H1 (cell line): ENCODE results near the gene ALDH3A1. TPM values are rescaled to one million over a fixed set of nuclear protein-coding genes. Genes with fewer than 3 reads are reported as not detected.

Experiments used
- CREB1 ChIP-seq: IDR thresholded peaks from 2 replicates; pipeline ENCODE4 v1.6.1; 2012; ENCODE audit warnings: inconsistent platforms
- POU5F1 ChIP-seq: IDR thresholded peaks from 2 replicates; pipeline ENCODE4 v1.6.1; 2011; ENCODE audit warnings: low read depth, mild to moderate bottlenecking, low read length, moderate library complexity
- polyA plus RNA-seq, 7 experiments: library from polyadenylated mRNA; depleted of rRNA in 3 of 7; stranded (reverse) in 5 of 7; unstranded in 2 of 7; fragments of >200 nt in 5 of 7; fragments of 200-250 nt in 2 of 7; gene quantifications; 1 replicate in 5 of 7; 2 replicates in 1 of 7; 4 replicates in 1 of 7; pipeline versions ENCODE4 v1.2.1 to v1.2.3, GENCODE V29; 2011 to 2013; ENCODE audit warnings: missing spikeins in 2 of 7, mixed read lengths in 2 of 7
- total RNA-seq: library from RNA; stranded (reverse); fragmentation: NEBNext Ultra II Directional; extraction: Animal tissue kit (Norgen Biotek cat#: 25700); gene quantifications from 2 replicates; pipeline ENCODE4 v1.2.1, GENCODE V29; 2021
- TF ChIP-seq, protein P1 (sequence below): fragments of 300-600 bp; sonication (generic); IDR thresholded peaks from 2 replicates; pipeline ENCODE4 v1.7.1; 2012; ENCODE audit warnings: low read length, moderate library complexity, mild to moderate bottlenecking, inconsistent platforms; ENCODE audit not compliant: insufficient replicate concordance

The ALDH3A1 gene
- total and polyA plus RNA-seq, 2 of the 8 experiments (the other 6 are each of a cell fraction or from before 2014, with no cell fraction given), result 0.37 to 1.4 TPM

DNA sequence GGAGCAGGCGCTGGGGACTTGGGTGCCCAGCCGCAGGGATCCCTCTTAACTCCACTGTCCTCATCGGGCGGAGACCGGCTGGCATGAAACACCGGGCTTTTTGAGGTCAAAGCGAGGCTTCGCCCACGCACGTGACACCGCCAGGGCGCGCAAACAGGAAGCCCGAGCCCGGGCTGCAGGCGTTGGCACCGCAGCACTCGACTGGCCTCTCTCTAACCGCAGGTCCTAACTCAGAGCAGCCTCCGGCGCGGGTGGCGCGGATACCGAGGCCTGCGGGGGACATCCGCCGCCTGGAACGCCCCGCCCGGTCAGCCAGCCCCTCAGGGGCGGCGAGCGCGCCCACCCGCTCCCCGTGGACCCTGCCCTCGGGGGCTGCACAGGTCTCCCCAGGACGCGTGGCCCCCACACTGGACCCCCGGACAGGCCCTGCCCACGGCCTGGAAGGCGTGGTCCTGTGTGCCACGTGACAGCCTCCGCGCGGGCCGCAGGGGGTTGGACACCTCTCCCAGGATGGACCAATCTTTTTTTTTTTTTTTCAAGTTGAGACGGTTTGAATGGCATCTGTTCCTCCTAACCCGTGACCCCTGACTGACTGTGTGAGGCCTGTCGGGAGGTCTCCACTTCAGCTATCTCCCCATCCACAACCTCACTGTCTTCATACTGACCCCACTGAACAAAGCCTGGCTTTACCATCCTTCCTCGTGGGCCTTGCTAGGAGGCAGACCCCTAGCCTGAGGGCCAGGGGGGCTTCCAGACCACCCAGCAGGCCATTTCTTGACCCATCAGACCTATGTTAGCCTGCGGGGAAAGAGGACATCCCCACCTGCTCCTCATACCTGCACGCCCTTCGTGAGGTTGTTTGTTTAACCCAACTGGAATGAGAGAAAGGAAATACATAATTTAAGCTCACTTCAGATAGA is 23.3 kb downstream of the ALDH3A1 start (continued):
- TF ChIP-seq, protein P1, sequence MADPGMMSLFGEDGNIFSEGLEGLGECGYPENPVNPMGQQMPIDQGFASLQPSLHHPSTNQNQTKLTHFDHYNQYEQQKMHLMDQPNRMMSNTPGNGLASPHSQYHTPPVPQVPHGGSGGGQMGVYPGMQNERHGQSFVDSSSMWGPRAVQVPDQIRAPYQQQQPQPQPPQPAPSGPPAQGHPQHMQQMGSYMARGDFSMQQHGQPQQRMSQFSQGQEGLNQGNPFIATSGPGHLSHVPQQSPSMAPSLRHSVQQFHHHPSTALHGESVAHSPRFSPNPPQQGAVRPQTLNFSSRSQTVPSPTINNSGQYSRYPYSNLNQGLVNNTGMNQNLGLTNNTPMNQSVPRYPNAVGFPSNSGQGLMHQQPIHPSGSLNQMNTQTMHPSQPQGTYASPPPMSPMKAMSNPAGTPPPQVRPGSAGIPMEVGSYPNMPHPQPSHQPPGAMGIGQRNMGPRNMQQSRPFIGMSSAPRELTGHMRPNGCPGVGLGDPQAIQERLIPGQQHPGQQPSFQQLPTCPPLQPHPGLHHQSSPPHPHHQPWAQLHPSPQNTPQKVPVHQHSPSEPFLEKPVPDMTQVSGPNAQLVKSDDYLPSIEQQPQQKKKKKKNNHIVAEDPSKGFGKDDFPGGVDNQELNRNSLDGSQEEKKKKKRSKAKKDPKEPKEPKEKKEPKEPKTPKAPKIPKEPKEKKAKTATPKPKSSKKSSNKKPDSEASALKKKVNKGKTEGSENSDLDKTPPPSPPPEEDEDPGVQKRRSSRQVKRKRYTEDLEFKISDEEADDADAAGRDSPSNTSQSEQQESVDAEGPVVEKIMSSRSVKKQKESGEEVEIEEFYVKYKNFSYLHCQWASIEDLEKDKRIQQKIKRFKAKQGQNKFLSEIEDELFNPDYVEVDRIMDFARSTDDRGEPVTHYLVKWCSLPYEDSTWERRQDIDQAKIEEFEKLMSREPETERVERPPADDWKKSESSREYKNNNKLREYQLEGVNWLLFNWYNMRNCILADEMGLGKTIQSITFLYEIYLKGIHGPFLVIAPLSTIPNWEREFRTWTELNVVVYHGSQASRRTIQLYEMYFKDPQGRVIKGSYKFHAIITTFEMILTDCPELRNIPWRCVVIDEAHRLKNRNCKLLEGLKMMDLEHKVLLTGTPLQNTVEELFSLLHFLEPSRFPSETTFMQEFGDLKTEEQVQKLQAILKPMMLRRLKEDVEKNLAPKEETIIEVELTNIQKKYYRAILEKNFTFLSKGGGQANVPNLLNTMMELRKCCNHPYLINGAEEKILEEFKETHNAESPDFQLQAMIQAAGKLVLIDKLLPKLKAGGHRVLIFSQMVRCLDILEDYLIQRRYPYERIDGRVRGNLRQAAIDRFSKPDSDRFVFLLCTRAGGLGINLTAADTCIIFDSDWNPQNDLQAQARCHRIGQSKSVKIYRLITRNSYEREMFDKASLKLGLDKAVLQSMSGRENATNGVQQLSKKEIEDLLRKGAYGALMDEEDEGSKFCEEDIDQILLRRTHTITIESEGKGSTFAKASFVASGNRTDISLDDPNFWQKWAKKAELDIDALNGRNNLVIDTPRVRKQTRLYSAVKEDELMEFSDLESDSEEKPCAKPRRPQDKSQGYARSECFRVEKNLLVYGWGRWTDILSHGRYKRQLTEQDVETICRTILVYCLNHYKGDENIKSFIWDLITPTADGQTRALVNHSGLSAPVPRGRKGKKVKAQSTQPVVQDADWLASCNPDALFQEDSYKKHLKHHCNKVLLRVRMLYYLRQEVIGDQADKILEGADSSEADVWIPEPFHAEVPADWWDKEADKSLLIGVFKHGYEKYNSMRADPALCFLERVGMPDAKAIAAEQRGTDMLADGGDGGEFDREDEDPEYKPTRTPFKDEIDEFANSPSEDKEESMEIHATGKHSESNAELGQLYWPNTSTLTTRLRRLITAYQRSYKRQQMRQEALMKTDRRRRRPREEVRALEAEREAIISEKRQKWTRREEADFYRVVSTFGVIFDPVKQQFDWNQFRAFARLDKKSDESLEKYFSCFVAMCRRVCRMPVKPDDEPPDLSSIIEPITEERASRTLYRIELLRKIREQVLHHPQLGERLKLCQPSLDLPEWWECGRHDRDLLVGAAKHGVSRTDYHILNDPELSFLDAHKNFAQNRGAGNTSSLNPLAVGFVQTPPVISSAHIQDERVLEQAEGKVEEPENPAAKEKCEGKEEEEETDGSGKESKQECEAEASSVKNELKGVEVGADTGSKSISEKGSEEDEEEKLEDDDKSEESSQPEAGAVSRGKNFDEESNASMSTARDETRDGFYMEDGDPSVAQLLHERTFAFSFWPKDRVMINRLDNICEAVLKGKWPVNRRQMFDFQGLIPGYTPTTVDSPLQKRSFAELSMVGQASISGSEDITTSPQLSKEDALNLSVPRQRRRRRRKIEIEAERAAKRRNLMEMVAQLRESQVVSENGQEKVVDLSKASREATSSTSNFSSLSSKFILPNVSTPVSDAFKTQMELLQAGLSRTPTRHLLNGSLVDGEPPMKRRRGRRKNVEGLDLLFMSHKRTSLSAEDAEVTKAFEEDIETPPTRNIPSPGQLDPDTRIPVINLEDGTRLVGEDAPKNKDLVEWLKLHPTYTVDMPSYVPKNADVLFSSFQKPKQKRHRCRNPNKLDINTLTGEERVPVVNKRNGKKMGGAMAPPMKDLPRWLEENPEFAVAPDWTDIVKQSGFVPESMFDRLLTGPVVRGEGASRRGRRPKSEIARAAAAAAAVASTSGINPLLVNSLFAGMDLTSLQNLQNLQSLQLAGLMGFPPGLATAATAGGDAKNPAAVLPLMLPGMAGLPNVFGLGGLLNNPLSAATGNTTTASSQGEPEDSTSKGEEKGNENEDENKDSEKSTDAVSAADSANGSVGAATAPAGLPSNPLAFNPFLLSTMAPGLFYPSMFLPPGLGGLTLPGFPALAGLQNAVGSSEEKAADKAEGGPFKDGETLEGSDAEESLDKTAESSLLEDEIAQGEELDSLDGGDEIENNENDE, result no peak
- no peak for TF ChIP-seq POU5F1
- TF ChIP-seq CREB1, result no peak
